ENCODE data around the gene RPS6KA4.

DNA sequence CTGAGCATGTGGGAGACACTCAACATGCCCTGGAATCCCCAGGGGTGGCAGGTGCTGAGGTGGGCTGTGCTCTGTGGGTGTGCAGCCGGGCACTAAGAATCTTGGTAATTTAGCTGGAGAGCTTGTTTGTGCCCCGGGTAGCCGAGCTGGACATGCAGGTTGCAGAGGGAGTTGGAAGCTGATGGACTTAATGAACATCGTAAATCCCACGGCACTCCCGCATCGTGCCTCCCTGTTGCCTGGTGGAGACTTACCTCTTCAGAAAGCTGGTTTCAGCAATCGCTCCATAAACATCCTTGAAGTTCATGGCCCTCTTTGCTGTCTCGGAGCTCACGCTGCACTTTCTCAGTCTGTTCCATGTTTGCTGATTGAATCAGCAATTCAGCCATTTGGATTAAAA lies 29.9 kb downstream of the RPS6KA4 start:
- TF ChIP-seq, protein P1, sequence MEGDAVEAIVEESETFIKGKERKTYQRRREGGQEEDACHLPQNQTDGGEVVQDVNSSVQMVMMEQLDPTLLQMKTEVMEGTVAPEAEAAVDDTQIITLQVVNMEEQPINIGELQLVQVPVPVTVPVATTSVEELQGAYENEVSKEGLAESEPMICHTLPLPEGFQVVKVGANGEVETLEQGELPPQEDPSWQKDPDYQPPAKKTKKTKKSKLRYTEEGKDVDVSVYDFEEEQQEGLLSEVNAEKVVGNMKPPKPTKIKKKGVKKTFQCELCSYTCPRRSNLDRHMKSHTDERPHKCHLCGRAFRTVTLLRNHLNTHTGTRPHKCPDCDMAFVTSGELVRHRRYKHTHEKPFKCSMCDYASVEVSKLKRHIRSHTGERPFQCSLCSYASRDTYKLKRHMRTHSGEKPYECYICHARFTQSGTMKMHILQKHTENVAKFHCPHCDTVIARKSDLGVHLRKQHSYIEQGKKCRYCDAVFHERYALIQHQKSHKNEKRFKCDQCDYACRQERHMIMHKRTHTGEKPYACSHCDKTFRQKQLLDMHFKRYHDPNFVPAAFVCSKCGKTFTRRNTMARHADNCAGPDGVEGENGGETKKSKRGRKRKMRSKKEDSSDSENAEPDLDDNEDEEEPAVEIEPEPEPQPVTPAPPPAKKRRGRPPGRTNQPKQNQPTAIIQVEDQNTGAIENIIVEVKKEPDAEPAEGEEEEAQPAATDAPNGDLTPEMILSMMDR (conservative IDR thresholded peaks at IDR 0.05; ENCODE audit: low read depth, low read length), result no peak
- no peak for TF ChIP-seq EZH2phosphoT487 (IDR thresholded peaks at IDR 0.05; ENCODE audit: borderline replicate concordance, low read length)

All from PC-3 (cell line).